ENCODE results near the gene SLC2A8. TPM values are rescaled to one million over a fixed set of nuclear protein-coding genes. Genes with fewer than 3 reads are reported as not detected.

SLC2A8 gene
- total RNA-seq, 1 donor from 2014 or later: 40.2 TPM

- Mint-ChIP-seq H3K9me3 (no peaks in the 10 kb centered on the region), H3K36me3 (peaks cover 70% of the 10 kb centered on the region), H3K4me1 (ENCODE audit: unreplicated experiment) (peaks cover 20% of the 10 kb centered on the region), H3K4me3 (no peak overlapping the region), H3K27ac (peak overlapping the region; percentile 60), H3K27me3 (no peaks in the 10 kb centered on the region)
- TF ChIP-seq CTCF (conservative IDR thresholded peaks at IDR 0.05): no peak
- DNase-seq (ENCODE audit: extremely low spot score, unreplicated experiment): no peak
Measured at GRCh38 chr9:127444283-127444920, 47.4 kb downstream of the SLC2A8 start.

- TF ChIP-seq CTCF (conservative IDR thresholded peaks at IDR 0.05): no peak
- Mint-ChIP-seq H3K4me3 (no peak overlapping the region), H3K27ac (peak overlapping the region; percentile 45)
Measured at GRCh38 chr9:127444921-127445850, 48.2 kb downstream of the SLC2A8 start.

GRCh38 chr9:127445851-127446712 lies 49.1 kb downstream of the SLC2A8 start:
- H3K27me3 Mint-ChIP-seq: peaks cover under 1% of the 10 kb centered on the region
- peaks cover 30% of the 10 kb centered on the region for H3K4me1 Mint-ChIP-seq (ENCODE audit: unreplicated experiment)
- H3K36me3 Mint-ChIP-seq: peaks cover 73% of the 10 kb centered on the region
- no peaks in the 10 kb centered on the region for H3K9me3 Mint-ChIP-seq
- H3K27ac Mint-ChIP-seq: peak overlapping the region; percentile 72
- TF ChIP-seq CTCF (conservative IDR thresholded peaks at IDR 0.05): no peak
- DNase-seq (ENCODE audit: extremely low spot score, unreplicated experiment): no peak
- peak overlapping the region; percentile 36 for H3K4me3 Mint-ChIP-seq

More at GRCh38 chr9:127444921-127445850, 48.2 kb downstream of the SLC2A8 start:
- Mint-ChIP-seq H3K27me3 (no peaks in the 10 kb centered on the region), H3K36me3 (peaks cover 75% of the 10 kb centered on the region), H3K9me3 (no peaks in the 10 kb centered on the region), H3K4me1 (ENCODE audit: unreplicated experiment) (peaks cover 28% of the 10 kb centered on the region)
- DNase-seq (ENCODE audit: extremely low spot score, unreplicated experiment): no peak

- H3K4me3 Mint-ChIP-seq: peak overlapping the region; percentile 96
- peaks cover 72% of the 10 kb centered on the region for H3K36me3 Mint-ChIP-seq
- H3K27me3 Mint-ChIP-seq: peaks cover 3% of the 10 kb centered on the region
- no peak for TF ChIP-seq CTCF (conservative IDR thresholded peaks at IDR 0.05)
- H3K4me1 Mint-ChIP-seq (ENCODE audit: unreplicated experiment): peaks cover 30% of the 10 kb centered on the region
- peak overlapping the region; percentile 98 for H3K27ac Mint-ChIP-seq
- DNase-seq (ENCODE audit: extremely low spot score, unreplicated experiment): no peak
- no peaks in the 10 kb centered on the region for H3K9me3 Mint-ChIP-seq
Measured at GRCh38 chr9:127446713-127447415, 49.9 kb downstream of the SLC2A8 start.

Measured in type B pancreatic cell (in vitro differentiated cells).